K562 (cell line): ENCODE measurements around the gene RNF187. TPM values are rescaled to one million over a fixed set of nuclear protein-coding genes. Genes with fewer than 3 reads are reported as not detected.

Experiments used
- ATAC-seq: fragments of 200-7000 bp; cut with Tn5 transposase; 3 replicates; pipeline ENCODE4 v1.9.1; 2020; ENCODE audit warnings: moderate library complexity
- BruUV-seq: library from RNA; stranded (reverse); fragments of 400-500 nt; replicated peaks from 2 replicates; lab custom pipeline; 2021; lab: Mats Ljungman, UMichigan
- CTCF ChIA-PET: fragments of 300-600 bp; formaldehyde crosslinking; extraction: SDS; loops from one replicate; lab custom pipeline; 2021; ENCODE audit warnings: low intra/inter-chr PET ratio; lab: Yijun Ruan, JAX
- POLR2A ChIA-PET: fragments of 300-600, 350-650 bp; sonication (Branson Sonifier 250); formaldehyde crosslinking; extraction: SDS; loops from one replicate; lab custom pipeline; 2021; ENCODE audit warnings: antibody characterized with exemption, inconsistent platforms; lab: Yijun Ruan, JAX
- DNase-seq, 4 experiments: peaks; one replicate each; pipeline versions ENCODE4 v3.0.0 to v3.0.0-alpha.2; 2011 to 2018; ENCODE audit warnings: low spot score in 3 of 4, mixed read lengths in 3 of 4; ENCODE audit errors: extremely low read depth in 1 of 4
- FAIRE-seq: peaks from 2 replicates; lab custom pipeline; 2011; peaks lifted over from hg19 to GRCh38; lab: Jason Lieb, UNC
- H2AFZ ChIP-seq: 2 replicates; pipeline ENCODE4 v1.6.0; 2011; ENCODE audit warnings: low read depth, low read length, control low read depth, inconsistent platforms
- H3K27ac ChIP-seq: fragments of 200-600 bp; 3 replicates; pipeline ENCODE4 v1.8.0; 2011; ENCODE audit warnings: low read depth, mild to moderate bottlenecking, control low read depth, inconsistent platforms, low read length, moderate library complexity, mixed read lengths; ENCODE audit errors: extremely low read depth
- H3K27me3 ChIP-seq, 2 experiments: fragments of 300-600 bp in 1 of 2; 2 replicates in 1 of 2; 3 replicates in 1 of 2; pipeline versions ENCODE4 v1.6.0 to v1.8.0; 2011; ENCODE audit warnings: inconsistent platforms in 2 of 2, low read length in 2 of 2, mild to moderate bottlenecking in 1 of 2, mixed read lengths in 1 of 2, moderate library complexity in 1 of 2; ENCODE audit not compliant: control insufficient read depth in 2 of 2, insufficient read depth in 2 of 2
- H3K36me3 ChIP-seq: fragments of 300-600 bp; 3 replicates; pipeline ENCODE4 v1.8.0; 2011; ENCODE audit warnings: mild to moderate bottlenecking, low read length, inconsistent platforms; ENCODE audit not compliant: control insufficient read depth, insufficient read depth
- H3K4me1 ChIP-seq, 2 experiments: fragments of 200-600 bp in 1 of 2; replicated peaks in 1 of 2; 2 replicates in 1 of 2; 3 replicates in 1 of 2; pipeline versions ENCODE4 v1.5.1 to v1.8.0; 2011; ENCODE audit warnings: inconsistent platforms in 2 of 2, low read length in 2 of 2, mild to moderate bottlenecking in 1 of 2, mixed read lengths in 1 of 2, moderate library complexity in 1 of 2; ENCODE audit not compliant: control insufficient read depth in 2 of 2, insufficient read depth in 2 of 2
- H3K4me2 ChIP-seq: 2 replicates; pipeline ENCODE4 v1.6.1; 2011; ENCODE audit warnings: low read length, control low read depth, inconsistent platforms, mixed read lengths; ENCODE audit not compliant: insufficient read depth
- H3K4me3 ChIP-seq: fragments of 200-600 bp; sonication (generic), shearing (Covaris generic); 2 replicates; pipeline ENCODE4 v1.5.1; 2016; ENCODE audit warnings: control low read depth, inconsistent platforms
- H3K79me2 ChIP-seq: fragments of 200-600 bp; 3 replicates; pipeline ENCODE4 v1.8.0; 2011; ENCODE audit warnings: low read length, inconsistent platforms; ENCODE audit not compliant: control insufficient read depth, insufficient read depth
- H3K9ac ChIP-seq, 2 experiments: 2 replicates each; pipeline versions ENCODE4 v1.6.0 to v1.6.1; 2011; ENCODE audit warnings: low read depth in 2 of 2, low read length in 2 of 2, control low read depth in 1 of 2, inconsistent platforms in 1 of 2, mild to moderate bottlenecking in 1 of 2, mixed read lengths in 1 of 2; ENCODE audit not compliant: insufficient read depth in 1 of 2
- H3K9me1 ChIP-seq: one replicate; pipeline ENCODE4 v1.6.0; 2011; ENCODE audit warnings: inconsistent platforms, mild to moderate bottlenecking, low read length, moderate library complexity; ENCODE audit not compliant: control insufficient read depth, insufficient read depth
- H3K9me3 ChIP-seq: replicated peaks from 2 replicates; pipeline ENCODE4 v1.5.1; 2011; ENCODE audit warnings: low read depth, low read length, inconsistent platforms; ENCODE audit not compliant: control insufficient read depth, insufficient read depth
- H4K20me1 ChIP-seq: replicated peaks from 2 replicates; pipeline ENCODE4 v1.6.1; 2011; ENCODE audit warnings: low read length, inconsistent platforms, mixed read lengths; ENCODE audit not compliant: control insufficient read depth, insufficient read depth
- ARID2 ChIP-seq: fragments of 450-650 bp; IDR thresholded peaks from 2 replicates; pipeline ENCODE4 v1.6.1; 2017; ENCODE audit warnings: antibody characterized with exemption, mild to moderate bottlenecking
- BRF1 ChIP-seq: IDR thresholded peaks from 3 replicates; pipeline ENCODE4 v1.6.1; 2011; ENCODE audit warnings: borderline replicate concordance, mild to moderate bottlenecking; ENCODE audit not compliant: insufficient read length; ENCODE audit errors: extremely low read depth
- CCAR2 ChIP-seq: fragments of 200-400 bp; formaldehyde crosslinking; IDR thresholded peaks from 2 replicates; pipeline ENCODE4 v1.6.1; 2017; ENCODE audit warnings: mild to moderate bottlenecking, low read depth, low read length
- FOXJ3 ChIP-seq: sonication (generic); formaldehyde crosslinking; IDR thresholded peaks from 2 replicates; pipeline ENCODE4 v1.4.0; 2020; ENCODE audit warnings: mild to moderate bottlenecking, missing genetic modification reagents
- IRF2 ChIP-seq: sonication (generic); formaldehyde crosslinking; IDR thresholded peaks from 2 replicates; pipeline ENCODE4 v1.8.1; 2022; ENCODE audit warnings: mild to moderate bottlenecking, missing genetic modification reagents
- POLR2AphosphoS2 ChIP-seq: IDR thresholded peaks from 2 replicates; pipeline ENCODE4 v1.6.1; 2012; ENCODE audit warnings: low read length, improper control_type of control experiment
- POLR3A ChIP-seq: IDR thresholded peaks from 2 replicates; pipeline ENCODE4 v1.6.1; 2011; ENCODE audit warnings: borderline replicate concordance, mild to moderate bottlenecking, moderate library complexity; ENCODE audit not compliant: insufficient read length, insufficient read depth; ENCODE audit errors: extremely low read depth
- RBM25 ChIP-seq: fragments of 200-400 bp; formaldehyde crosslinking; IDR thresholded peaks from 2 replicates; pipeline ENCODE4 v1.6.1; 2018; ENCODE audit warnings: low read length, low read depth, moderate library complexity; ENCODE audit not compliant: severe bottlenecking
- RBM34 ChIP-seq: fragments of 200-400 bp; formaldehyde crosslinking; IDR thresholded peaks from 2 replicates; pipeline ENCODE4 v1.6.1; 2018; ENCODE audit warnings: low read length, borderline replicate concordance; ENCODE audit not compliant: insufficient read depth
- SMAD4 ChIP-seq: fragments of 250-450 bp; sonication (Bioruptor Pico); conservative IDR thresholded peaks from 2 replicates; pipeline ENCODE4 v1.8.0; 2021; ENCODE audit warnings: inconsistent platforms, mild to moderate bottlenecking, moderate library complexity
- SMARCC2 ChIP-seq: fragments of 450-650 bp; IDR thresholded peaks from 2 replicates; pipeline ENCODE4 v1.6.1; 2017; ENCODE audit warnings: antibody characterized with exemption, moderate library complexity, mild to moderate bottlenecking, low read depth
- SP2 ChIP-seq: IDR thresholded peaks from 2 replicates; pipeline ENCODE4 v1.6.1; 2011; ENCODE audit warnings: mild to moderate bottlenecking, low read depth, low read length, moderate library complexity; ENCODE audit not compliant: poor library complexity, severe bottlenecking; ENCODE audit errors: extremely low read depth
- TAF1 ChIP-seq: IDR thresholded peaks from 2 replicates; pipeline ENCODE4 v1.6.1; 2011; ENCODE audit warnings: mild to moderate bottlenecking, low read length, moderate library complexity; ENCODE audit not compliant: insufficient read depth, control insufficient read depth, severe bottlenecking; ENCODE audit errors: extremely low read depth
- TEAD1 ChIP-seq, 2 experiments: fragments of 450-650 bp in 1 of 2; sonication (generic) in 1 of 2; formaldehyde crosslinking; IDR thresholded peaks; 2 replicates each; pipeline versions ENCODE4 v1.4.0 to v1.8.0; 2020 to 2022; ENCODE audit warnings: mild to moderate bottlenecking in 2 of 2, missing genetic modification reagents in 1 of 2
- THRAP3 ChIP-seq: fragments of 450-650 bp; IDR thresholded peaks from 2 replicates; pipeline ENCODE4 v1.6.1; 2016; ENCODE audit warnings: mild to moderate bottlenecking, inconsistent platforms, borderline replicate concordance
- ZC3H8 ChIP-seq: fragments of 450-650 bp; IDR thresholded peaks from 2 replicates; pipeline ENCODE4 v1.6.1; 2017
- ZNF224 ChIP-seq: sonication (generic); formaldehyde crosslinking; IDR thresholded peaks from 2 replicates; pipeline ENCODE4 v1.8.0; 2022; ENCODE audit warnings: mild to moderate bottlenecking, missing genetic modification reagents
- ZNF57 ChIP-seq: fragments of 450-650 bp; formaldehyde crosslinking; IDR thresholded peaks from 2 replicates; pipeline ENCODE4 v1.4.0; 2020; ENCODE audit warnings: mild to moderate bottlenecking, moderate library complexity
- ZNF589 ChIP-seq: fragments of 200-800 bp; sonication (Bioruptor generic); IDR thresholded peaks from 2 replicates; pipeline ENCODE4 v1.6.1; 2016; ENCODE audit warnings: low read depth, missing genetic modification characterization, missing compliant biosample characterization
- ZNF778 ChIP-seq: fragments of 450-650 bp; formaldehyde crosslinking; IDR thresholded peaks from 2 replicates; pipeline ENCODE4 v1.4.0; 2020; ENCODE audit warnings: mild to moderate bottlenecking, moderate library complexity
- WGBS: fragments of 100-300 bp; shearing (Covaris generic); methylation state at CpG from one replicate; pipeline ENCODE4 v1.1.6; 2016; ENCODE audit warnings: low coverage, mixed read lengths; ENCODE audit not compliant: insufficient coverage; ENCODE audit errors: missing lambda C conversion rate; 5-methylcytosine and 5-hydroxymethylcytosine counted together
- in situ Hi-C: fragments of 300-500 bp; cut with MboI; formaldehyde crosslinking; loops from 4 replicates; pipeline ENCODE4 v1.15.0; 2018; ENCODE audit warnings: inconsistent platforms, mixed read lengths
- intact Hi-C: fragments of 100-400 bp; cut with micrococcal nuclease; formaldehyde crosslinking; loops from 2 replicates; pipeline ENCODE4 v1.14.2; 2022
- polyA plus RNA-seq, 8 experiments: library from polyadenylated mRNA; depleted of rRNA in 4 of 8; stranded (reverse) in 5 of 8; unstranded in 3 of 8; fragments of >200 nt; fragmentation: Nextera tagmentation in 2 of 8; fragmentation: Illumina TruSeq in 1 of 8; extraction: Ambion mirVana in 2 of 8; extraction: Trizol in 1 of 8; gene quantifications; 2 replicates each; pipeline versions ENCODE4 v1.2.1 to v1.2.3, GENCODE V29; 2011 to 2014; ENCODE audit warnings: inconsistent platforms in 1 of 8, missing spikeins in 1 of 8
- total RNA-seq, 7 experiments: library from RNA; depleted of rRNA in 6 of 7; stranded (reverse); fragments of >200 nt in 6 of 7; fragmentation: Illumina TruSeq in 2 of 7; extraction: Trizol in 2 of 7; gene quantifications; 2 replicates each; pipeline versions ENCODE4 v1.2.1 to v1.2.3, GENCODE V29; 2011 to 2021; ENCODE audit warnings: low replicate concordance in 1 of 7
- TF ChIP-seq, protein P1 (sequence below): IDR thresholded peaks from 2 replicates; pipeline ENCODE4 v1.6.1; 2011; ENCODE audit not compliant: insufficient read length; ENCODE audit errors: extremely low read depth

RNF187 gene
- total and polyA plus RNA-seq, 9 of the 15 experiments (the other 6 are each of a cell fraction or from before 2014, with no cell fraction given) = 2.3 to 119 (median 41.9) TPM

GRCh38 chr1:228500901-228501871, 14.0 kb downstream of the RNF187 start (continued):
- TF ChIP-seq POLR3A (no peak), ZNF778 (CRISPR knock-in tag) (no peak)
- TF ChIP-seq, protein P1, sequence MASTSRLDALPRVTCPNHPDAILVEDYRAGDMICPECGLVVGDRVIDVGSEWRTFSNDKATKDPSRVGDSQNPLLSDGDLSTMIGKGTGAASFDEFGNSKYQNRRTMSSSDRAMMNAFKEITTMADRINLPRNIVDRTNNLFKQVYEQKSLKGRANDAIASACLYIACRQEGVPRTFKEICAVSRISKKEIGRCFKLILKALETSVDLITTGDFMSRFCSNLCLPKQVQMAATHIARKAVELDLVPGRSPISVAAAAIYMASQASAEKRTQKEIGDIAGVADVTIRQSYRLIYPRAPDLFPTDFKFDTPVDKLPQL = no peak

DNA sequence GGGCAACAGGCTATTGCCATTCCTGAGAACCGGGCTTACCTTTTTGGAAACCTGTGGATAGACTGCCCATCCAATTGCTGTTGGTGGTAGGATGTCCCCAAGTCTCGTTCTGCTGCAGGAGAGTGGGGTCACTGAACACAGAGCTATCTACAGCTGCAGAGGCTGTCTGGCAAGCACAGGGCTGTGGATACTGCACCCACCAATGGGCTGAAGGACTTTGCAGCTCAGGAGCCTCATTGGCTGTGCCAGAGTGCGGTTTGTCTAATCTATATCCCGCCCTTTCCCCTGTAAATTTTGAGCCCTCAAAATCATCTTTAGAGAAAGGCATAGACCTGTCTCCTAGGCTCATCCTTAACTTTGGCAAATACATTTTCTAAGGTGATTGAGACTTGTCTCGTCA, 15.3 kb downstream of the RNF187 start:
- intact Hi-C loops = no loop called here
- WGBS = 33% methylated on average over 5 of the region's 5 CpGs
- H4K20me1 ChIP-seq = no peaks in the 10 kb centered on the region
- ATAC-seq = peak; percentile 84
- in situ Hi-C loops = no loop called here
- H3K4me2 ChIP-seq = peak overlapping the region; percentile 51; the same call in 1 of the 2 replicates
- peaks cover 21 to 36% of the 10 kb centered on the region in 2 experiments; a peak in 4 of 5 replicates for H3K4me1 ChIP-seq
- no TSS peak for BruUV-seq
- no peaks in the 10 kb centered on the region for H3K9me3 ChIP-seq
- no peaks in the 10 kb centered on the region for H3K36me3 ChIP-seq
- H3K27me3 ChIP-seq = no peaks in the 10 kb centered on the region
- no peak overlapping the region for H3K4me3 ChIP-seq
- no peak overlapping the region for H2AFZ ChIP-seq
- no peaks in the 10 kb centered on the region for H3K79me2 ChIP-seq
- no peak overlapping the region for H3K9ac ChIP-seq
- CTCF ChIA-PET = no interaction called here
- no peaks in the 10 kb centered on the region for H3K9me1 ChIP-seq
- POLR2A ChIA-PET = interaction anchor here (0.6 to 4.1 kb wide), 10 partner anchors 11 to 968 kb away, joined by 3 to 30 read pairs (median 3); no protein-coding TSS in a partner anchor
- no peak overlapping the region for H3K27ac ChIP-seq
- peak; percentile 58 to 75 (median 70) for DNase-seq
- peak; percentile 56 for FAIRE-seq
- no peak for TF ChIP-seq SMARCC2
- TF ChIP-seq ZNF57 (CRISPR knock-in tag) = no peak
- no peak for TF ChIP-seq THRAP3
- TF ChIP-seq IRF2 (CRISPR knock-in tag) = no peak
- no peak for TF ChIP-seq ZNF224 (CRISPR knock-in tag)
- TF ChIP-seq RBM34 = no peak
- TF ChIP-seq ARID2 = no peak
- no peak for TF ChIP-seq SMAD4 (CRISPR knock-in tag)
- no peak for TF ChIP-seq TEAD1 (CRISPR knock-in tag; IDR thresholded peaks at IDR 0.05)
- no peak for TF ChIP-seq CCAR2
- TF ChIP-seq FOXJ3 (CRISPR knock-in tag) = no peak
- TF ChIP-seq BRF1 = no peak
- peak; percentile 21 for TF ChIP-seq SP2
- no peak for TF ChIP-seq TAF1
- no peak for TF ChIP-seq ZC3H8
- no peak for TF ChIP-seq ZNF589 (CRISPR knock-in tag)
- TF ChIP-seq RBM25 = peak; percentile 59
- TF ChIP-seq POLR2AphosphoS2 = no peak
